Psoas muscle (tissue), 8 donors: Measurements from ENCODE around the gene NOC2L. TPM values are rescaled to one million over a fixed set of nuclear protein-coding genes. Genes with fewer than 3 reads are reported as not detected.

Experiments used
- ATAC-seq, 4 donors: fragments of 200-7000 bp; cut with Tn5 transposase; one replicate each; pipeline ENCODE4 v1.9.1; 2020; ENCODE audit warnings: moderate library complexity in 3 of 4, mild to moderate bottlenecking in 2 of 4
- DNase-seq, 2 donors: peaks; one replicate each; pipeline ENCODE4 v3.0.0-alpha.2; 2020
- H3K27ac ChIP-seq: fragments of 200-600 bp; one replicate; pipeline ENCODE4 v1.8.0; 2022
- H3K27me3 ChIP-seq, 3 donors: fragments of 200-600 bp in 1 of 3; one replicate each; pipeline versions ENCODE4 v1.6.1 to v1.8.0; 2013 to 2022; ENCODE audit warnings: low read length in 2 of 3, mild to moderate bottlenecking in 2 of 3, moderate library complexity in 1 of 3; ENCODE audit not compliant: insufficient read depth in 3 of 3
- H3K36me3 ChIP-seq, 2 donors: fragments of 200-600 bp in 1 of 2; one replicate each; pipeline versions ENCODE4 v1.6.1 to v1.8.0; 2013 to 2022; ENCODE audit warnings: low read depth in 1 of 2, mild to moderate bottlenecking in 1 of 2, moderate library complexity in 1 of 2; ENCODE audit not compliant: insufficient read depth in 1 of 2
- H3K4me1 ChIP-seq: fragments of 200-600 bp; one replicate; pipeline ENCODE4 v1.8.0; 2022
- H3K4me3 ChIP-seq: fragments of 200-600 bp; one replicate; pipeline ENCODE4 v1.8.0; 2022; ENCODE audit warnings: mild to moderate bottlenecking
- H3K9me3 ChIP-seq: fragments of 200-600 bp; one replicate; pipeline ENCODE4 v1.8.0; 2022
- CTCF ChIP-seq: fragments of 200-600 bp; IDR thresholded peaks from one replicate; pipeline ENCODE4 v1.8.0; 2022; ENCODE audit warnings: antibody characterized with exemption
- WGBS, 3 donors: extraction: QIAGEN DNeasy Blood & Tissue Kit; methylation state at CpG; one replicate each; pipeline versions ENCODE4 v1.1.6 to v1.1.7; 2013; 5-methylcytosine and 5-hydroxymethylcytosine counted together
- intact Hi-C, 2 donors: fragments of 100-400 bp; cut with DNase I; formaldehyde crosslinking; loops; one replicate each; pipeline versions ENCODE4 v1.11.0 to v1.14.2; 2022
- polyA plus RNA-seq, 3 donors: library from polyadenylated mRNA; stranded (reverse); fragments of 200-250 nt; gene quantifications; one replicate each; pipeline ENCODE4 v1.2.3, GENCODE V29; 2013
- total RNA-seq, 4 donors: library from RNA; stranded (reverse); fragmentation: NEBNext Ultra II Directional in 2 of 4; extraction: Animal tissue kit (Norgen Biotek cat#: 25700) in 2 of 4; gene quantifications; one replicate each; pipeline versions ENCODE4 v1.2.1 to v1.2.4, GENCODE V29; 2021 to 2023
- donor health status: healthy with polysubstance abuse.
- donor health status: DM: no; HTN: no; CAD: no; lungs with moderate emphysema.
- donor health status: Bipolar disorder and iron deficiency.
- donor health status: healthy.
- donor health status: DM: yes; HTN: yes; CAD: no.
- donor health status: DM: no; HTN: no; CAD: no.
- donor health status: DM: no; HTN: no; CAD: no.
- donor health status: DM: yes; HTN: yes; CAD: no.

NOC2L gene
- total and polyA plus RNA-seq, 7 donors: 61.4 to 106 (median 85.3) TPM

GRCh38 chr1:939511-940106 is 19.4 kb downstream of the NOC2L start:
- peaks cover 0 to 2% of the 10 kb centered on the region in 2 donors for H3K36me3 ChIP-seq
- 17 to 21% (median 20%) methylated on average over 14 to 21 of the region's 21 CpGs for WGBS, 3 donors
- no peaks in the 10 kb centered on the region for H3K9me3 ChIP-seq
- ATAC-seq (no peak), DNase-seq (no peak)
- intact Hi-C loops: loop anchor here in 1 of 2 donors (1.0 kb wide), 1 partner anchor 35 kb away; no protein-coding TSS in a partner anchor
- H3K4me3 ChIP-seq: peak overlapping the region; percentile 62
- peaks cover 26% of the 10 kb centered on the region for H3K4me1 ChIP-seq
- no peak for TF ChIP-seq CTCF
- no peak overlapping the region for H3K27ac ChIP-seq
- H3K27me3 ChIP-seq: peaks cover 0 to 86% (median 38%) of the 10 kb centered on the region in 3 donors

- no peak overlapping the region for H3K27ac ChIP-seq
Measured at GRCh38 chr1:938711-939489, 20.2 kb downstream of the NOC2L start.

GRCh38 chr1:938088-938683 is 20.9 kb downstream of the NOC2L start:
- 64 to 74% (median 69%) methylated on average over 12 to 15 of the region's 15 CpGs for WGBS, 3 donors
- intact Hi-C loops: no loop called here

More at GRCh38 chr1:938711-939489, 20.2 kb downstream of the NOC2L start:
- H3K27me3 ChIP-seq: peaks cover 0 to 86% (median 37%) of the 10 kb centered on the region in 3 donors
- 71 to 79% (median 74%) methylated on average over 29 to 30 of the region's 30 CpGs for WGBS, 3 donors
- H3K9me3 ChIP-seq: no peaks in the 10 kb centered on the region
- ATAC-seq: no peak
- no peak overlapping the region for H3K4me3 ChIP-seq
- intact Hi-C loops: loop anchor here in 1 of 2 donors (1.0 kb wide), 1 partner anchor 35 kb away; no protein-coding TSS in a partner anchor
- no peaks in the 10 kb centered on the region for H3K36me3 ChIP-seq
- peaks cover 26% of the 10 kb centered on the region for H3K4me1 ChIP-seq
- no peak for DNase-seq
- no peak for TF ChIP-seq CTCF

GRCh38 chr1:937521-937920 is 21.5 kb downstream of the NOC2L start:
- intact Hi-C loops: no loop called here
- no peaks in the 10 kb centered on the region for H3K9me3 ChIP-seq

More at GRCh38 chr1:938088-938683, 20.9 kb downstream of the NOC2L start:
- no peak for DNase-seq
- Histone ChIP-seq H3K4me3 (no peak overlapping the region), H3K36me3 (no peaks in the 10 kb centered on the region), H3K27me3 (peaks cover 0 to 86% (median 36%) of the 10 kb centered on the region in 3 donors), H3K9me3 (no peaks in the 10 kb centered on the region), H3K4me1 (peaks cover 26% of the 10 kb centered on the region), H3K27ac (no peak overlapping the region)
- TF ChIP-seq CTCF: peak; percentile 42
- peak; percentile 51 to 68 (median 62) for ATAC-seq

More at GRCh38 chr1:937521-937920, 21.5 kb downstream of the NOC2L start:
- WGBS, 3 donors: 82 to 86% (median 84%) methylated on average over 16 of the region's 16 CpGs
- no peak for TF ChIP-seq CTCF
- no peak for ATAC-seq
- H3K4me3 ChIP-seq: no peak overlapping the region
- no peaks in the 10 kb centered on the region for H3K36me3 ChIP-seq
- no peak overlapping the region for H3K27ac ChIP-seq
- peaks cover 0 to 86% (median 33%) of the 10 kb centered on the region in 3 donors for H3K27me3 ChIP-seq
- no peak for DNase-seq
- peaks cover 23% of the 10 kb centered on the region for H3K4me1 ChIP-seq
